GM12878 (cell line): ENCODE data around the gene DDRGK1. TPM values are rescaled to one million over a fixed set of nuclear protein-coding genes. Genes with fewer than 3 reads are reported as not detected.

Experiments used
- ATAC-seq: fragments of 200-7000 bp; cut with Tn5 transposase; 3 replicates; pipeline ENCODE4 v1.9.1; 2020; ENCODE audit warnings: mild to moderate bottlenecking, moderate library complexity
- BruUV-seq: library from RNA; stranded (reverse); fragments of 400-500 nt; replicated peaks from 2 replicates; lab custom pipeline; 2021; lab: Mats Ljungman, UMichigan
- CTCF ChIA-PET: fragments of 300-600 bp; sonication (Branson Sonifier 250); formaldehyde crosslinking; extraction: SDS; loops from one replicate; lab custom pipeline; 2021; ENCODE audit warnings: inconsistent platforms; lab: Yijun Ruan, JAX
- POLR2A ChIA-PET: fragments of 350-600 bp; formaldehyde crosslinking; extraction: SDS; loops from one replicate; lab custom pipeline; 2021; ENCODE audit warnings: inconsistent platforms; lab: Charles Lee
- RAD21 ChIA-PET: fragments of 300-600 bp; sonication (Branson Sonifier 250); formaldehyde crosslinking; loops from one replicate; lab custom pipeline; 2023; ENCODE audit warnings: antibody characterized with exemption; ENCODE audit not compliant: unreplicated experiment; lab: Charles Lee
- SMC1A ChIA-PET: fragments of 300-600 bp; sonication (Branson Sonifier 250); formaldehyde crosslinking; loops from one replicate; lab custom pipeline; 2023; ENCODE audit not compliant: unreplicated experiment, uncharacterized antibody; lab: Charles Lee
- DNase-seq: peaks from one replicate; pipeline ENCODE4 v3.0.0-alpha.2; 2011; ENCODE audit warnings: low read depth, low spot score
- FAIRE-seq: peaks from 3 replicates; lab custom pipeline; 2011; peaks lifted over from hg19 to GRCh38; lab: Jason Lieb, UNC
- H2AFZ ChIP-seq: 2 replicates; pipeline ENCODE4 v1.6.0; 2011; ENCODE audit warnings: low read depth, low read length, control low read depth; ENCODE audit not compliant: control insufficient read depth
- H3K27ac ChIP-seq: 2 replicates; pipeline ENCODE4 v1.5.1; 2011; ENCODE audit warnings: control low read depth; ENCODE audit not compliant: control insufficient read depth, insufficient read depth
- H3K27me3 ChIP-seq, 2 experiments: replicated peaks in 1 of 2; 2 replicates each; pipeline versions ENCODE4 v1.6.0 to v1.6.1; 2011; ENCODE audit warnings: low read length in 1 of 2; ENCODE audit not compliant: control insufficient read depth in 2 of 2, insufficient read depth in 2 of 2
- H3K36me3 ChIP-seq, 2 experiments: 2 replicates each; pipeline ENCODE4 v1.5.1; 2011; ENCODE audit warnings: low read length in 1 of 2; ENCODE audit not compliant: control insufficient read depth in 2 of 2, insufficient read depth in 2 of 2
- H3K4me1 ChIP-seq: 2 replicates; pipeline ENCODE4 v1.6.1; 2011; ENCODE audit warnings: mild to moderate bottlenecking, low read length, moderate library complexity, mixed read lengths; ENCODE audit not compliant: control insufficient read depth, insufficient read depth
- H3K4me2 ChIP-seq: 2 replicates; pipeline ENCODE4 v1.6.0; 2011; ENCODE audit warnings: control low read depth; ENCODE audit not compliant: control insufficient read depth, insufficient read depth
- H3K4me3 ChIP-seq: fragments of 200-600 bp; sonication (generic); 2 replicates; pipeline ENCODE4 v1.5.1; 2016
- H3K79me2 ChIP-seq: 2 replicates; pipeline ENCODE4 v1.6.0; 2011; ENCODE audit warnings: low read length; ENCODE audit not compliant: control insufficient read depth, insufficient read depth
- H3K9ac ChIP-seq: 2 replicates; pipeline ENCODE4 v1.8.0; 2011; ENCODE audit warnings: low read length, control low read depth, mixed read lengths; ENCODE audit not compliant: control insufficient read depth, insufficient read depth
- H3K9me3 ChIP-seq: replicated peaks from 3 replicates; pipeline ENCODE4 v1.5.1; 2011; ENCODE audit warnings: mild to moderate bottlenecking, low read length; ENCODE audit not compliant: control insufficient read depth, insufficient read depth
- H4K20me1 ChIP-seq: 2 replicates; pipeline ENCODE4 v1.6.0; 2011; ENCODE audit not compliant: control insufficient read depth, insufficient read depth
- BCL3 ChIP-seq: IDR thresholded peaks from 2 replicates; pipeline ENCODE4 v1.6.1; 2011; ENCODE audit warnings: borderline replicate concordance, low read depth, mild to moderate bottlenecking, moderate library complexity, low read length; ENCODE audit not compliant: insufficient read depth, poor library complexity, severe bottlenecking
- HSF1 ChIP-seq: fragments of 150-350 bp; IDR thresholded peaks from 2 replicates; pipeline ENCODE4 v1.6.1; 2014; ENCODE audit warnings: mild to moderate bottlenecking, low read depth, low read length
- MXI1 ChIP-seq: fragments of 150-350 bp; IDR thresholded peaks from 2 replicates; pipeline ENCODE4 v1.6.1; 2011; ENCODE audit warnings: low read depth, mild to moderate bottlenecking, inconsistent platforms, low read length, improper control_type of control experiment
- POLR2A ChIP-seq: IDR thresholded peaks from 2 replicates; pipeline ENCODE4 v1.6.1; 2011; ENCODE audit warnings: low read depth, mild to moderate bottlenecking, low read length
- PRDM15 ChIP-seq: fragments of 450-650 bp; formaldehyde crosslinking; IDR thresholded peaks from 2 replicates; pipeline ENCODE4 v1.4.0; 2020; ENCODE audit warnings: mild to moderate bottlenecking, moderate library complexity
- RELB ChIP-seq: fragments of 450-650 bp; IDR thresholded peaks from 2 replicates; pipeline ENCODE4 v1.6.1; 2017; ENCODE audit warnings: low read depth, mild to moderate bottlenecking, moderate library complexity
- RFX5 ChIP-seq: IDR thresholded peaks from 2 replicates; pipeline ENCODE4 v1.6.1; 2011; ENCODE audit warnings: low read depth, low read length, improper control_type of control experiment
- WGBS: methylation state at CpG from one replicate; pipeline ENCODE4 v1.1.6; 2016; ENCODE audit warnings: low lambda C conversion rate; ENCODE audit not compliant: insufficient replicate concordance, insufficient coverage; ENCODE audit errors: missing lambda C conversion rate; 5-methylcytosine and 5-hydroxymethylcytosine counted together
- in situ Hi-C: fragments of 300-500 bp; cut with MboI; formaldehyde crosslinking; loops from 9 replicates; pipeline ENCODE4 v1.14.3; 2018; ENCODE audit warnings: mixed read lengths
- intact Hi-C: fragments of 100-400 bp; cut with micrococcal nuclease; formaldehyde crosslinking; loops from one replicate; pipeline ENCODE4 v1.14.2; 2022; ENCODE audit not compliant: unreplicated experiment
- polyA plus RNA-seq, 11 experiments: library from polyadenylated mRNA; depleted of rRNA in 4 of 11; unstranded in 6 of 11; stranded (reverse) in 5 of 11; fragments of >200 nt; fragmentation: Nextera tagmentation in 4 of 11; fragmentation: Illumina TruSeq in 1 of 11; extraction: Ambion mirVana in 4 of 11; extraction: Trizol in 1 of 11; gene quantifications; 1 replicate in 1 of 11; 2 replicates in 10 of 11; pipeline versions ENCODE4 v1.2.1 to v1.2.3, GENCODE V29; 2011 to 2016; ENCODE audit warnings: inconsistent platforms in 2 of 11, missing spikeins in 2 of 11, low read depth in 1 of 11
- total RNA-seq, 4 experiments: library from RNA; depleted of rRNA in 3 of 4; stranded (reverse); fragments of >200 nt in 3 of 4; fragmentation: Illumina TruSeq in 1 of 4; extraction: Trizol in 1 of 4; gene quantifications; 2 replicates each; pipeline versions ENCODE4 v1.2.1 to v1.2.3, GENCODE V29; 2013 to 2021
- TF ChIP-seq, protein P1 (sequence below): fragments of 450-650 bp; formaldehyde crosslinking; IDR thresholded peaks from 2 replicates; pipeline ENCODE4 v1.4.0; 2022; ENCODE audit warnings: mild to moderate bottlenecking, moderate library complexity

DDRGK1 gene
- total and polyA plus RNA-seq, 10 of the 15 experiments (the other 5 are each of a cell fraction or from before 2014, with no cell fraction given), result 4.0 to 55.2 (median 39.7) TPM

DNA sequence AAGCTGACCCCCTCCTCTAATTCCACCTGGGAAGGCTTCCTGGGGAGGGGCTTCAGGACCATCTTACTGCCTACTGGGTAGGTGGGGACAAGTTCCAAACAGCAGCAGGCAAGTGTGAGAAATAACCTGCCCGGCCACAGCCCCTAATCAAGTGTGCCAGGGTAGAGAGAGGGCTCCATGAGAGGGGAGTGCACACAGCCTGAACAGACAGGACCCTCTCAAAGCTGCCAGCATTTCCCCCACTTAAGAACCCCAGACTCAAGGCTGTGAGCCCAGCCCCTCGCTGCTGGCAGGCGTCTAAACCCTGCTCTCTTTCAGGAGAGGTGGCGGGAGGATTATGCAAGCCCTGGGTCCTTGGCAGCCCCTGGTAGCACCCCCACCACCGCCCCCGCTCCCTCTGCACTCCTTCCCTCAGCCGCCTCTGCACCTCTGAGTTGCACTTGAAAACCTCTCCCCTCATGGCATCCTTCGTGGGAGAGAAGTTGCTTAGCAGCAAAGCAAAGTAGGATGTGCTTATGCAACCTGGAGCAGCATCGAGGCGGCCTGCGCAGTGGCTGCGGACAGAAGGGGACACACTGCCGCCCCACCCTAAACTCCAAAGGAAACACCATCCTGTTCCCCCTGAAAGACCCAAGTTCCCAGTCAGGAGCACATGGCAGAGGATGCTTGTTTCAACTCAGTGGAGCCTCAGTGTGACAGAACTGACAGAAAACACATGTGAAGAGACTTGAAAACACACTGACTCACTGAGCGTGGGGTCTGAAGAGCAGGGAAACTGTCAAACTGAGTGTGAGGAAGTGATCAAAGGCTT, 10.5 kb downstream of the DDRGK1 start:
- ChIA-PET CTCF (no interaction called here), RAD21 (interaction anchor here (0.6 kb wide), 1 partner anchor 76 kb away, joined by 3 read pairs; no protein-coding TSS in a partner anchor)
- TF ChIP-seq RFX5, result no peak
- TF ChIP-seq HSF1, result no peak
- TF ChIP-seq, protein P1, sequence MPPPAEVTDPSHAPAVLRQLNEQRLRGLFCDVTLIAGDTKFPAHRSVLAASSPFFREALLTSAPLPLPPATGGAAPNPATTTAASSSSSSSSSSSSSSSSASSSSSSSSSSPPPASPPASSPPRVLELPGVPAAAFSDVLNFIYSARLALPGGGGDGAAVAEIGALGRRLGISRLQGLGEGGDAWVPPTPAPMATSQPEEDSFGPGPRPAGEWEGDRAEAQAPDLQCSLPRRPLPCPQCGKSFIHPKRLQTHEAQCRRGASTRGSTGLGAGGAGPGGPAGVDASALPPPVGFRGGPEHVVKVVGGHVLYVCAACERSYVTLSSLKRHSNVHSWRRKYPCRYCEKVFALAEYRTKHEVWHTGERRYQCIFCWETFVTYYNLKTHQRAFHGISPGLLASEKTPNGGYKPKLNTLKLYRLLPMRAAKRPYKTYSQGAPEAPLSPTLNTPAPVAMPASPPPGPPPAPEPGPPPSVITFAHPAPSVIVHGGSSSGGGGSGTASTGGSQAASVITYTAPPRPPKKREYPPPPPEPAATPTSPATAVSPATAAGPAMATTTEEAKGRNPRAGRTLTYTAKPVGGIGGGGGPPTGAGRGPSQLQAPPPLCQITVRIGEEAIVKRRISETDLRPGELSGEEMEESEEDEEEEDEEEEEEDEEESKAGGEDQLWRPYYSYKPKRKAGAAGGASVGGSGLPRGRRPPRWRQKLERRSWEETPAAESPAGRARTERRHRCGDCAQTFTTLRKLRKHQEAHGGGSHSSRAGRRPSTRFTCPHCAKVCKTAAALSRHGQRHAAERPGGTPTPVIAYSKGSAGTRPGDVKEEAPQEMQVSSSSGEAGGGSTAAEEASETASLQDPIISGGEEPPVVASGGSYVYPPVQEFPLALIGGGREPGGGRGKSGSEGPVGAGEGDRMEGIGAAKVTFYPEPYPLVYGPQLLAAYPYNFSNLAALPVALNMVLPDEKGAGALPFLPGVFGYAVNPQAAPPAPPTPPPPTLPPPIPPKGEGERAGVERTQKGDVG (CRISPR knock-in tag), result no peak
- no peak for TF ChIP-seq RELB
- no peak for TF ChIP-seq PRDM15 (CRISPR knock-in tag)
- no peak for TF ChIP-seq POLR2A
- no peak for TF ChIP-seq BCL3
- no peak for TF ChIP-seq MXI1

More for the DNA sequence above, 10.5 kb downstream of the DDRGK1 start:
- DNase-seq (no peak), ATAC-seq (no peak), FAIRE-seq (no peak)
- no peaks in the 10 kb centered on the region for H3K4me1 ChIP-seq
- 95% methylated on average over 14 of the region's 14 CpGs for WGBS
- no peaks in the 10 kb centered on the region for H3K27me3 ChIP-seq
- H3K36me3 ChIP-seq, result peaks cover 13 to 32% of the 10 kb centered on the region in 2 experiments; a peak in 3 of 4 replicates
- no peaks in the 10 kb centered on the region for H3K9me3 ChIP-seq
- no TSS peak for BruUV-seq
- no peak overlapping the region for H3K4me2 ChIP-seq
- 0 out of 2 replicates have a peak, but pooled peaks cover 2% of the 10 kb centered on the region for H4K20me1 ChIP-seq
- H3K4me3 ChIP-seq, result no peak overlapping the region
- in situ Hi-C loops, result no loop called here
- H3K79me2 ChIP-seq, result no peaks in the 10 kb centered on the region
- ChIA-PET POLR2A (interaction anchor here (0.7 kb wide), 1 partner anchor 132 kb away, joined by 3 read pairs; no protein-coding TSS in a partner anchor), SMC1A (no interaction called here)
- H3K9ac ChIP-seq, result no peak overlapping the region
- no peak overlapping the region for H2AFZ ChIP-seq
- intact Hi-C loops, result no loop called here
- no peak overlapping the region for H3K27ac ChIP-seq
